Fibroblast of the aortic adventitia (primary cell): ENCODE results near the gene TIRAP. TPM values are rescaled to one million over a fixed set of nuclear protein-coding genes. Genes with fewer than 3 reads are reported as not detected.
A peak's percentile ranks its signal among the peaks of the same experiment; 100 is the strongest.

Experiments used
- DNase-seq: peaks from one replicate; pipeline ENCODE4 v3.0.0-alpha.2; 2010; ENCODE audit warnings: low read depth
- H3K4me3 ChIP-seq: 2 replicates; pipeline ENCODE4 v1.5.1; 2011; ENCODE audit warnings: low read depth, mild to moderate bottlenecking, control low read depth, low read length, moderate library complexity
- small RNA-seq: library from RNA; depleted of rRNA; stranded (forward); fragments of <200 nt; gene quantifications from one replicate; pipeline ENCODE3, GENCODE V24; 2012
- total RNA-seq: library from RNA; depleted of rRNA; stranded (reverse); fragments of >200 nt; gene quantifications from 2 replicates; pipeline ENCODE4 v1.2.3, GENCODE V29; 2012; ENCODE audit warnings: low replicate concordance
- TF ChIP-seq, protein P1 (sequence below): IDR thresholded peaks from 2 replicates; pipeline ENCODE4 v1.5.1; 2011; ENCODE audit warnings: mild to moderate bottlenecking, low read length, control low read depth, inconsistent platforms; ENCODE audit not compliant: insufficient read depth

The TIRAP gene
- total RNA-seq, 1 donor, result 5.8 TPM

DNA sequence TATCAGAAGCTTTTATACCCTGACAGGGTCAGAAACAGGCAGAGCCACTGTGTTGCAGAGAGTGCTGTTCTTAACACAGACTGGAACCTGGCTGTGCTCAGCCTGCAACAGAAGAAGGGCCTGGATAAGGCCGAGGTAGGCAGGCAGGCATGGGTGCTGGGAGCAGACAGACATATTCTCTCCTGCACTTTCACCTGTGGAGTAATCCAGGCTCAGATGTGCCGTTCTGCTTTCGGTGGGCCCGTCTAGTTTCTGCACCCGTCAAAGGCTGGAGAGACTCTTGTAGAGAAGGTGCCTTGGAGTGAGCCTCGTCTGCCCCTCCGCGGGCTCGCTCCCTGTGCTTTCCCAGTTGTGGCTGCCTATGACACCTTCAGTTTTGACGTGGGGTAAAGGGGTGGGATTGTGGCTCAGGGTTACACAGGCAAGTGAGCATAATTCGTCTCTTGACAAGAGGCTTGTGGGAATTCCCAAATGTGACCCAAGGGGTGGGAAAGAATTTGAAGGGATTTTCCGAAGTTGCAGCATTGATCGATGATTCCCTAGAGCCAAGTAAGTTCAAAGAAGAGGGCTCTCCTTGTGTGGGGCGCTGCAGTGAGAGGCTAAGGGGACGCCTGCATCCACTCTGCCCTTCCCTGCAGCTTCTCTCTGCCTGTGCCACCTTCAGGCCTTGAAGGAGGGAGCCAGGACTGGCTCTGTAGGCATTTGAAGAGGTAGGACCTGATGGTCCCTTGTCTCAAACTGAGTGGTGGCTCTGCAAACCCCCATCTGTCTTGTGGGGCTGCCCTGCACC is 56.4 kb downstream of the TIRAP start:
- no peak overlapping the region for H3K4me3 ChIP-seq
- DNase-seq, result peak; percentile 44
- TF ChIP-seq, protein P1, sequence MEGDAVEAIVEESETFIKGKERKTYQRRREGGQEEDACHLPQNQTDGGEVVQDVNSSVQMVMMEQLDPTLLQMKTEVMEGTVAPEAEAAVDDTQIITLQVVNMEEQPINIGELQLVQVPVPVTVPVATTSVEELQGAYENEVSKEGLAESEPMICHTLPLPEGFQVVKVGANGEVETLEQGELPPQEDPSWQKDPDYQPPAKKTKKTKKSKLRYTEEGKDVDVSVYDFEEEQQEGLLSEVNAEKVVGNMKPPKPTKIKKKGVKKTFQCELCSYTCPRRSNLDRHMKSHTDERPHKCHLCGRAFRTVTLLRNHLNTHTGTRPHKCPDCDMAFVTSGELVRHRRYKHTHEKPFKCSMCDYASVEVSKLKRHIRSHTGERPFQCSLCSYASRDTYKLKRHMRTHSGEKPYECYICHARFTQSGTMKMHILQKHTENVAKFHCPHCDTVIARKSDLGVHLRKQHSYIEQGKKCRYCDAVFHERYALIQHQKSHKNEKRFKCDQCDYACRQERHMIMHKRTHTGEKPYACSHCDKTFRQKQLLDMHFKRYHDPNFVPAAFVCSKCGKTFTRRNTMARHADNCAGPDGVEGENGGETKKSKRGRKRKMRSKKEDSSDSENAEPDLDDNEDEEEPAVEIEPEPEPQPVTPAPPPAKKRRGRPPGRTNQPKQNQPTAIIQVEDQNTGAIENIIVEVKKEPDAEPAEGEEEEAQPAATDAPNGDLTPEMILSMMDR, result no peak

GRCh38 chr11:126339863-126340434 is 57.1 kb downstream of the TIRAP start:
- H3K4me3 ChIP-seq, result no peak overlapping the region
- TF ChIP-seq, protein P1, result no peak
- peak; percentile 82 for DNase-seq

DNA sequence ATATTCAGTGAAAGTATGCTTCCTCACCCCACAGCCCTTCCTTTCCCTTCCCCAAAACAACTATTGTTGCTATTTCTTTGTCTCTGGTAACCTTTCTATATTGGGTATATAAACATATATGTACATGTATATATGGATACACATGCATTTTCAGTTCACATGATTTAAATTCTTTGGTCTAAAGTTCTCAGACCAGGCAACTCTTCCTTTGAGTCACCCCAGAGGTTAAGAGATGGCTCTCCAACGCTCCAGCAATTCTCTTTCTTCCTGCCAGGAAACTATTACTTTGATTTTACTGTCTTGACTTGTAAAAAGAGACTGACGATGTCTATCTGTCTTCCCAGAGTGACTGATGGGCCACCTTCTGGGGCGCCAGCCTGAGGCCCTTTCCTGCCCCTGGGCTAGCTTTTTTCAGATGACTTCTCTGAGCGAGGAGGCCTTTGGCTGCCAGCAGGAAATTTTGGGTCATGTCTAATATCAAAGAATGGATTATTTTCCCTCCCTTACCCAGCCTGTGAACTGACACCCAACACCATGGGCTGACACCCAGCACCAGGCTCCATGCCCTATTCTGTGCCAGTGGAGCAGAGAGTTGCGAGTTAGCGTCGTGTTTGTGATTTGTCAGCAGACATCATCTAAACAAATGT is 58.2 kb downstream of the TIRAP start:
- H3K4me3 ChIP-seq, result no peak overlapping the region
- no peak for DNase-seq
- TF ChIP-seq, protein P1, result no peak

GRCh38 chr11:126341760-126342161 is 58.9 kb downstream of the TIRAP start:
- peak; percentile 68 for DNase-seq
- TF ChIP-seq, protein P1, result no peak
- H3K4me3 ChIP-seq, result no peak overlapping the region

GRCh38 chr11:126343051-126343450 is 60.2 kb downstream of the TIRAP start:
- no peak for DNase-seq
- no peak overlapping the region for H3K4me3 ChIP-seq

More at GRCh38 chr11:126343051-126343450, 60.2 kb downstream of the TIRAP start:
- TF ChIP-seq, protein P1, result no peak

Small RNAs within 50 kb of the gene (small RNA-seq; reads per million reads assigned to genes)
- gene RN7SL351P, result not detected

Other genes starting within 250 kb of the TIRAP start
- gene CDON, start 220.2 kb upstream of the TIRAP start, total RNA-seq, result 54.4 and 66.6 TPM in 2 replicates
- 24.2 and 50.2 TPM in 2 replicates for gene RPUSD4, start 71.4 kb upstream of the TIRAP start, total RNA-seq
- 14.7 and 32.9 TPM in 2 replicates for gene FAM118B, start 71.3 kb upstream of the TIRAP start, total RNA-seq
- 37.8 and 99.4 TPM in 2 replicates for gene SRPRA, start 14.2 kb upstream of the TIRAP start, total RNA-seq
- 7.2 and 14.7 TPM in 2 replicates for gene FOXRED1, start 13.9 kb upstream of the TIRAP start, total RNA-seq
- gene DCPS, start 21.0 kb downstream of the TIRAP start, total RNA-seq, result 4.3 and 11.4 TPM in 2 replicates
- 9.6 and 25.4 TPM in 2 replicates for gene ST3GAL4, start 72.6 kb downstream of the TIRAP start, total RNA-seq